GM12892 (cell line): Measurements from ENCODE around the gene INPP5K.

Experiments
- POLR2A ChIP-seq: IDR thresholded peaks from 2 replicates; pipeline ENCODE4 v1.6.1; 2011; ENCODE audit warnings: low read depth, low read length, control low read depth
- POLR2AphosphoS5 ChIP-seq: IDR thresholded peaks from 2 replicates; pipeline ENCODE4 v1.6.1; 2011; ENCODE audit warnings: low read depth, low read length, control low read depth
- TAF1 ChIP-seq: IDR thresholded peaks from 2 replicates; pipeline ENCODE4 v1.6.1; 2011; ENCODE audit warnings: low read depth, mild to moderate bottlenecking, control low read depth, low read length, borderline replicate concordance

- TF ChIP-seq POLR2AphosphoS5 (no peak), TAF1 (no peak), POLR2A (no peak)
Observed at GRCh38 chr17:1497831-1498230, 18.6 kb downstream of the INPP5K start.
